HG02610 (cell line): ENCODE data around the gene ASGR2.
"Not testable (repeated sequence)": the region's sequence is repeated elsewhere in the genome, so short reads cannot be mapped to it uniquely, and the experiment has no call there.

Experiments used
- ATAC-seq: cut with Tn5 transposase; IDR thresholded peaks from one replicate; pipeline ENCODE4 v1.9.1; 2021; ENCODE audit warnings: mild to moderate bottlenecking, moderate library complexity; ENCODE audit not compliant: unreplicated experiment

The ASGR2 gene

DNA sequence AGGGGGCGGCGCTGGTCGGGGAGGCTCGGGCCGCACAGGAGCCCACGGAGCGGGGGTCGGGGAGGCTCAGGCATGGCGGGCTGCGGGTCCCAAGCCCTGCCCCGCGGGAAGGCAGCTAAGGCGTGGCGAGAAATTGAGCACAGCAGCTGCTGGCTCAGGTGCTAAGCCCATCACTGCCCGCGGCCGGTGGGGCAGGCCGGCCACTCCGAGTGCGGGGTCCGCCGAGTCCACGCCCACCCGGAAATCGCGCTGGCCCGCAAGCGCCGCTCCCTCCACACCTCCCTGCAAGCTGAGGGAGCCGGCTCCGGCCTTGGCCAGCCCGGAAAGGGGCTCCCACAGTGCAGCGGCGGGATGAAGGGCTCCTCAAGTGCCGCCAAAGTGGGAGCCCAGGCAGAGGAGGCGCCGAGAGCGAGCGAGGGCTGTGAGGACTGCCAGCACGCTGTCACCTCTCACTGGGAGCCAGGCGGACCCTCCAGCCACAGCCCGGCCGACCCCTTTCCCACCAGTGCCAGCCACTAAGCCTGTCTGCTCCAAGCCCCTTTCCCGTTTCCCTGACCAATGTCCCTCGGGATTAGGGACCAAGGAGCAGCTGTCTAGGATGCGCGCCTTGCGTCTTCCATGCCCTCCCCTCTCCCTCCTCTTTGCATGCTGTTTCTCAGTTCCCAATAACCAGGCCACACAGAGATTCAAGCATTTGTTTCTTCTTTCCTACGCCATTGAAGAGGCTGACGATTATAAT is 13.8 kb downstream of the ASGR2 start:
- ATAC-seq = not testable (repeated sequence)

- ATAC-seq = no peak
These were observed 15.7 kb downstream of the ASGR2 start for GRCh38 chr17:7098802-7099459.

- ATAC-seq = no peak
These were observed 16.7 kb downstream of the ASGR2 start for GRCh38 chr17:7097940-7098339.

DNA sequence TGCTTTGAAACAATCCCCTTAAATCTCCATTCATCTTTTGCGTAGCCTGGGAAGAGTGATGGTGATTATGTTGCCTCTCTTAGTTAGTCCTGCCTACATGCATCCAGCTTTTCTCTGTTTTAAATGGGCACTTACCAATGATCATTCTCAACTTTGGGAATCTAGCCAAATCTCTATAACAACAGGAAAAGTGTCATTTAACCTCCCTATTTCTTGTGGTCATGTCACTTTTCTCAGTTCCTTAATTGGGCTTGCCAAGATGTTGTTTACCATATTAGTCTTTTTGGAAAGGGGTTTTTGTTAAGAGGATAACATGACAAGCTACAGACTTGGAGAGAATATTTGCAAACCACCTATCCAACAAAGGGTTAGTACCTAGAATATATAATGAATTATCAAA is 19.0 kb downstream of the ASGR2 start:
- no peak for ATAC-seq

DNA sequence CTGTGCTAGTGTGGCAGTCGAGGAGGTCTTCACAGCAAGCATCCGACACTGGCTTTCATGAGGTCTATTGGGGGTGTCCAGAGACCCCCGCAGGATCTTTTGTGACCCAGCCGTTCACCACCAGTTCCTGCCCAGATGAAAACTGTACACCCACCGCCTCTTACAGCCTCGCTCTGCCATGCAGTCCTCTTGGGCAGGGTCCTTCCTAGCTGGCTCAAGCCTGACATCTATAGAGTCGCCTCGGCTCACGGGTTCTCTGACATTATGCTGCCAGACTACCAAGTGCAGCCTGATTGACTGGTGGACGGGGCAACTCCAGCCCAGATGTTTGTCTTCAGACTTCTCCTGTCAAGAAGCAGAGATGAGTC is 20.0 kb downstream of the ASGR2 start:
- no peak for ATAC-seq

- not testable (repeated sequence) for ATAC-seq
These were observed 23.2 kb downstream of the ASGR2 start for GRCh38 chr17:7091311-7092005.

- not testable (repeated sequence) for ATAC-seq
These were observed 25.1 kb downstream of the ASGR2 start for GRCh38 chr17:7089570-7089969.

DNA sequence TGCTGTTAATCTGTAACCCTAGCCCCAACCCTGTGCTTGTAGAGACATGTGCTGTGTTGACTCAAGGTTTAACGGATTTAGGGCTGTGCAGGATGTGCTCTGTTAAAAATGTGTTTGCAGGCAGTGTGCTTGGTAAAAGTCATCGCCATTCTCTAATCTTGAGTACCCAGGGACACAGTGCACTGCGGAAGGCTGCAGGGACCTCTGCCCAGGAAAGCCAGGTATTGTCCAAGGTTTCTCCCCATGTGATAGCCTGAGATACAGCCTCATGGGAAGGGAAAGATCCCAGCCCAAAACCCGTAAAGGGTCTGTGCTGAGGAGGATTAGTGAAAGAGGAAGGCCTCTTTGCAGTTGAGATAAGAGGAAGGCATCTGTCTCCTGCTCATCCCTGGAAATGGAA is 26.2 kb downstream of the ASGR2 start:
- not testable (repeated sequence) for ATAC-seq

GRCh38 chr17:7084088-7084487 is 30.5 kb downstream of the ASGR2 start:
- ATAC-seq = no peak

DNA sequence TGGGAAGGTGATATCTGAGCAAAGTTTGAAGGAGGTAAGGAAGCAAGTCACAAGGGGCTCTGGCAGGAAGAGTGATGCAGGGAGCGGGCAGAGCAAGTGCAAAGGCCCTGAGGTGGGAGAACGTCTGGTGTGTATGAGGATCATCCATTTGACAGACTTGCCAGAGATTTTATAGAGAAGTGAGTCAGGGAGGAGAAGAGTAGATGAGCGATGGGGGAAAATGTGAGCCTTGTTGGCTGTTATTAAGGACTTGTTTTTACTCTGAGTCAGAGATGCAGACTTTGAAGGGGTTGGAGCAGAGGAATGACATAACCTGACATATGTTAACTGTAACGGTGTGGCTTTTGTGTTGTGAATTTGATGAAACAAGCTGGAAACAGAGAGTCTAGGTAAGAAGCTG is 31.0 kb downstream of the ASGR2 start:
- no peak for ATAC-seq

DNA sequence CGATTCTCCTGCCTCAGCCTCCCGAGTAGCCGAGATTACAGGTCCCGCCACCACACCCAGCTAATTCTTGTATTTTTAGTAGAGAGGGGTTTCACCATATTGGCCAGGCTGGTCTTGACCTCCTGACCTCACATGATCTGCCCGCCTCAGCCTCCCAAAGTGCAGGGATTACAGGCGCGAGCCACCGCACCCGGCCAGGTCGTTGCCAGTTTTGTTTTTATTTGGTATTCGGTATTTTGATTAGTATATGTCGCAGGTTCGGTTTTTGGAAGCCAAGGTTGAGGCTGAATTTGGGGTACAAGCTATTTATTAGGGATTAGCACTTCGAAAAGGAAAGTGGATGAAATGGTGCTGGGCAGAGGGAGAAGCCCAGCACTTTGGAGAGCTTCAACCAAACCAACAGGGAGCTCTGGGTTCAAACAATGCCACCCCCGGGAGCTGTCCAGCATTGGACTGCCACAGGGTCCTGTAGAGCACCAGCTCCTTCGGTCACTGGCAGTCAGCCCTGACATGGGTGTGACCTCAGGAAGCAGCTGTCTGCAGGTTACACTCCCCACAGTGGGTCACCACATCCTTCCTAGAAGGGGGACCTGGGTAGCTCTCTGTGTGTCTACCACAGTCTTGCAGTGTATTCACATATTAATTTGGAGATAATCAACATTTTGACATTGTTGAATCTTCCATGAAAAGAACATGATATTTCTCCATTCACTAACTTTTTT is 33.1 kb downstream of the ASGR2 start:
- ATAC-seq = no peak

DNA sequence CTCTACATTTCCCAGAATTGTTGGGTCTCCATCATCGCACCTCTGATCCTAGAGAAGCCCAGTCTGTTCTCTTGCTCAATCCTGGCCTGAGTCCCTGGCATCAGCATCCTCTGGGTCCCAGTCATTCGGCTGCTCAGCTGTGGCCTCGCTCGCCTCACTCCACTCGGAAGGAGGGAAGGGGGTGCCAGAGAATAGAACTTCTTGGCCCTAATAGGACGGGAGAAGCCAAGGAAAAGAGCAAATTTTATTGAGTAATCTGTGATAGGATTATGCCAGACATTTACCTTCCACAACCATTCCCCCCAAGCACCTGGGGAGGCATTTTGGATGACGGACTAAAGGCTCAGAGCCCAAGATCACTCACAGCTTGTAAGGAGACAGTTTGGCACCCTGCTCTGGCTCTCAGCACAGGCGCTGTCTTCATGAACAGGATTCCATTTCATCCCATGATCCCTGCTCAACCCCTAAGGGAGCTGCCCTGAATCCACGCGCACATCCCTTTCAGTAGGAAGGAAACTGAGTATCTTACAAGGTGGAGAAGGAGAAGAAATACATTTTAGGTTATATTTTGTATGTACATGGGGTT is 34.1 kb downstream of the ASGR2 start:
- no peak for ATAC-seq

- ATAC-seq = no peak
These were observed 34.8 kb downstream of the ASGR2 start, which contains the start of gene CLEC10A for GRCh38 chr17:7079581-7080455. TSS of gene CLEC10A (minus strand) at chr17:7080251. CDS start at chr17:7078812, 1,439 bp downstream.

GRCh38 chr17:7078711-7079110 is 35.9 kb downstream of the ASGR2 start:
- ATAC-seq = no peak

- ATAC-seq = no peak
These were observed 36.6 kb downstream of the ASGR2 start for GRCh38 chr17:7077911-7078546.

GRCh38 chr17:7074931-7075330 is 39.7 kb downstream of the ASGR2 start:
- no peak for ATAC-seq

DNA sequence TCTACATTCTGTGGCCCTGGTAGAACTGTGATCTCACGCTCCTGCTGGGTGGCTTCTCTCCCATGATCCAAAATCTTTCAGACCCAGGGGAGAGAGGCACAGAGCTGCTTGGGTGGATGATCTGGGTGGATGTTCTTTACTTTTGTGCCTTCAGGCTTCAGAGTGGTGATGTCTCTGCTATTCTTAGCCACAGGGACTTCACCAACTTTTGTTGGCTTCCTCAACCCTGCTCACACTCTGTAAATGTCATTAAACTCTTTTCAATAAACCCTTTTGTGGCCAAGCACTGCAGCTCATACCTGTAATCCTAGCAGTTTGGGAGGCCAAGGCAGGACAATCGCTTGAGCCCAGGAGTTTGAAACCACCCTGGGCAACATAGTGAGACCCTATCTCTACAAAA is 42.2 kb downstream of the ASGR2 start:
- no peak for ATAC-seq

DNA sequence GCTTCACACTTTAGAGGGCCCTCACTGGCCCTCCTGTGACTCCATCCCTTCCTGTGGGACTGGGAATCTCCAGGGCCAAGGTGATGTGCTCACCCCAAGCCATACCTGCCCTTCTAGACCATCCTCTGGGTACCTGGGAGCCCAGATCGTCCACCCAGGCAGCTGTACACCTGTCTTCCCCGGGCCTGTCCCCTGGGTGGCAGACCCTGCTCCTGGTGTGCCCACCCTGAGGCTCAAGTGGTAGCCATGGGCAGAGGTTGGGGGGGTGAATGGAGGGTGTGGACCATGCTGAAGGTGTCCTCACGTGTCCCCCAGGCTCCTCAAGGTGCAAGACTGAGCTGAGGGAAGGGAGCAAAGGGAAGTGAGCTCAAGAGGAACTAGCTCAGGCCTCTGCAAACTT is 43.9 kb downstream of the ASGR2 start:
- ATAC-seq = no peak

DNA sequence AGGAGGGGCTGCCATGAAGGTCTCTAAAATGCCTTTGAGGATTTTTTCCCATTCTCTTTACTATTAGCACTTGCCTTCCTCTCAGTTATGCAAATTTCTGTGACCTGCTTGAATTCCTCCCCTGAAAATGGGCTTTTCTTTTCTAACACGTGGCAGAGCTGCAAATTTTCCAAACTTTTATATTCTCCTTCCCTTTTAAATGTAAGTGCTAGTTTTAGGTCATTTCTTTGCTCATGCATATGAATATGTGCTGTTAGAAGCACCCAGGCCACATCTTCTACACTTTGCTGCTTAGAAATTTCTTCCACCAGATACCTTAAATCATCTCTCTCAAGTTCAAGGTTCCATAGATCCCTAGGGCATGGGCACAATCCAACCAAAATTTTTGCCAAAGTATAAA is 46.4 kb downstream of the ASGR2 start:
- no peak for ATAC-seq
